C4-2B (cell line): Measurements from ENCODE around the gene CTSK.
"Not testable (repeated sequence)": the region's sequence is repeated elsewhere in the genome, so short reads cannot be mapped to it uniquely, and the experiment has no call there.

Experiments
- H3K27ac ChIP-seq: fragments of 450-650 bp; 2 replicates; pipeline ENCODE4 v1.5.1; 2017
- ZFX ChIP-seq: fragments of 450-650 bp; IDR thresholded peaks from 2 replicates; pipeline ENCODE4 v1.6.1; 2017
- TF ChIP-seq, protein P1 (sequence below): fragments of 450-650 bp; conservative IDR thresholded peaks from 2 replicates; pipeline ENCODE4 v1.5.1; 2017; ENCODE audit warnings: mild to moderate bottlenecking

CTSK gene

DNA sequence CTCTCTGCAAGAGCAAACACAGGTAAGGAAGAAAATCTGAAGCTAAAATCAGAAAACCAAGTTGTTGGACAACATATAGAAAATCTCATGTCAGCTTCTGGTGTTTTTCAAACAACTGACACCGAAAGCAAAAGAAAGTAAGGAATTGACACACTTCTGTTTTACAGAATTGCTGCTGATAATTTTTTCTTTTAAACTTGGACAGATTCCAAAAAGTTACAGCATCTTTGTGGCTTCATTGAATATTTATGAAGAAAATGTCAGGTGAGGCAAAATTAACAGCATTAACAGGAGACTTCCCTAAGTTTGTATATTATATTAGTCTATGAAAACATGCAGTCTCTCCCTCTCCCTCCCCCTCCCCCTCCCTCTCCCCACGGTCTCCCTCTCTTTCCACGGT, 27.6 kb downstream of the CTSK start:
- TF ChIP-seq, protein P1, sequence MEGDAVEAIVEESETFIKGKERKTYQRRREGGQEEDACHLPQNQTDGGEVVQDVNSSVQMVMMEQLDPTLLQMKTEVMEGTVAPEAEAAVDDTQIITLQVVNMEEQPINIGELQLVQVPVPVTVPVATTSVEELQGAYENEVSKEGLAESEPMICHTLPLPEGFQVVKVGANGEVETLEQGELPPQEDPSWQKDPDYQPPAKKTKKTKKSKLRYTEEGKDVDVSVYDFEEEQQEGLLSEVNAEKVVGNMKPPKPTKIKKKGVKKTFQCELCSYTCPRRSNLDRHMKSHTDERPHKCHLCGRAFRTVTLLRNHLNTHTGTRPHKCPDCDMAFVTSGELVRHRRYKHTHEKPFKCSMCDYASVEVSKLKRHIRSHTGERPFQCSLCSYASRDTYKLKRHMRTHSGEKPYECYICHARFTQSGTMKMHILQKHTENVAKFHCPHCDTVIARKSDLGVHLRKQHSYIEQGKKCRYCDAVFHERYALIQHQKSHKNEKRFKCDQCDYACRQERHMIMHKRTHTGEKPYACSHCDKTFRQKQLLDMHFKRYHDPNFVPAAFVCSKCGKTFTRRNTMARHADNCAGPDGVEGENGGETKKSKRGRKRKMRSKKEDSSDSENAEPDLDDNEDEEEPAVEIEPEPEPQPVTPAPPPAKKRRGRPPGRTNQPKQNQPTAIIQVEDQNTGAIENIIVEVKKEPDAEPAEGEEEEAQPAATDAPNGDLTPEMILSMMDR, result no peak
- no peak for TF ChIP-seq ZFX
- H3K27ac ChIP-seq, result no peak overlapping the region

DNA sequence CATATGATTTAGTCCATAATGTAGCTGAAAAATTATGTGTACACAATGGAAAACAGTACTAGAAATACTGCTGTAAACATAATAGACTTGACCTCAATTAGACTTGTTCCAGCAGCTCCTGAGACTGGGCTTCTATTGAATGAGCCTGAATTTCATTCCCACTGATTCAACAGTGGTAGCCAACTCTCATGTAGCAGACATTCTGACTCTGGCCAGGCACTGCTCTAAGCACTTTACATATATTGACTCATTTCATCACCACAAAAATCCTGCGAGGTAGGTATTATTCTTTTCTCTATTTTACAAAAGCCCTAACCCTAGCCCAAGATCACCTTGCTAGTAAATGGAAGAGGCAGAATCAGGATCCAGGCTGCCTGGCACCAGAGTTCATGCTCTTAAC, 29.7 kb downstream of the CTSK start:
- H3K27ac ChIP-seq, result no peak overlapping the region
- TF ChIP-seq ZFX, result no peak
- TF ChIP-seq, protein P1, result no peak

DNA sequence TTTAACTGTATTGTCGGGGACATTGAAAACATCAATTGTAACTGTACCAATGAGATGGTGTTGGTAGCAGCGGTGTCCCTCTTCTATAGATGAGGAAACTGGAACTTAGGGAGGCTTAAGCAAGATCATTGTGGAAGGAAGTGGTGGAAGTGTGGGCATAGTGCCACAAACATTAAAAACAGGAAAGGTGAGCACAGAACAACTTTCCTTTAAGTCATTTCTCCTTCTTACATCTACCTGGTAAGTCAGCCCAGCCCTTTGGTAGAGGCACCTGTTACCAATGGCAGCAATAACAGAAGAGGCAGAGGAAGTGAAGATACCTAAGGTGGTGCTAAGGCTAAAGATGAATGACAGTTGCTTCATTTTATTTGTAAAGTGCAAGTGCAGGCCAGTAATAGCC, 30.5 kb downstream of the CTSK start:
- TF ChIP-seq ZFX, result no peak
- no peak overlapping the region for H3K27ac ChIP-seq

DNA sequence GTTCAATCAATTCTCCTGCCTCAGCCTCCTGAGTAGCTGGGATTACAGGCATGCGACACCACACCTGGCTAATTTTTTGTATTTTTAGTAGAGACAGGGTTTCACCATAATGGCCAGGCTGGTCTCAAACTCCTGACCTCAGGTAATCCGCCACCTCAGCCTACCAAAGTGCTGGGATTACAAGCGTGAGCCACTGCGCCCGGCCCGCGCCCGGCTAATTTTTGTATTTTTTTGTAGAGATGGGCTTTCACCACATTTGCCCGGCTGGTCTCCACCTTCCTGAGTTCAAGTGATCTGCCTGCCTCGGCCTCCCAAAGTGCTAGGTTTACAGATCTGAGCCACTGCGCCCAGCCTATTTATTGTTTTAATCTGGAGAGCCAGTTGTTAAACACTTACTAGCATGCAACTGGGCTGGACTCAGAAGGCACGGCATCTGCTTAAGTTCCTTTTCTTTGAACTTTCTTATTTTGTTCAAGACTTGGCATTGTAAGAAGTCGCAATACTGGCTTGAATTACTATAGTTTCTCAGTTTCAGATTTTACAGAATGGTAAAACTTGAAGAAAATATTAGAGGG, 32.0 kb downstream of the CTSK start:
- H3K27ac ChIP-seq, result not testable (repeated sequence)

DNA sequence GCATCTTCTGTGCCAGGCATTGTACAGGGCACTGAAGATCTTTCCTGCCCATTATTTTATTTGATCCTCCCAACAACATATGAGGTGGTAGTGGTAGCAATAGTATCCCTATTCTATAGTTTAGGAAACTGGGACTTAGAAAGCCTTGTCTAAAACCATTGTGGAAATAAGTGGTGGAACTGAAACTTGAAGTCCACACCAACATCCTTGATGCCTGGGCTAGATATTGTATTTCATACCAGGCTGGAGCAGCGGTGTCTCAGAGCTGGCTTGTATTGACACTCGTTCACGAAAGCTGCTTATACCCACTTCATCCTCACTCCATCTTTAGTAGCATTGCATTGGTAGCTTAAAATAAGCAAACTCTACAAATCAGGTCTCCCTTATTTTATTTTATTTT, 32.8 kb downstream of the CTSK start:
- no peak overlapping the region for H3K27ac ChIP-seq
- TF ChIP-seq, protein P1, result no peak
- TF ChIP-seq ZFX, result no peak

DNA sequence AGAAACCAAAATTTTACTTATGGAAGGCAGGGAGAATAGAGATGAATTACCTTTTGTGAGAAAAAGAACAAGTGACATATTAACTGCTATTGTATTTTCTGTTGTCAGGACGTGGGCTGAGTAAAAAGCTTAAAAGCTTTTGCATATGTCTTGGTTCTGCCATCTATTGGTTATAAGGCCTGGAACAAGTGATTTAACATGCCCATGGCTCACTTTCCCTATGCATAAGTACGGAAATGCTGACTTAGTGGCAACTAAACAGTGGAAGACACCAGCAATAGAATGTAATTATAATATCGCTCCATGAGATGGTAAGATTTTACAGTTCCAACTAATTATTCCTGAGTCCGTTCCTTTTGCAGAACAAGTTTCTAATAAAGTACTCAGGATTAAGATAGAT, 35.7 kb downstream of the CTSK start:
- TF ChIP-seq, protein P1, result no peak
- no peak for TF ChIP-seq ZFX
- no peak overlapping the region for H3K27ac ChIP-seq

DNA sequence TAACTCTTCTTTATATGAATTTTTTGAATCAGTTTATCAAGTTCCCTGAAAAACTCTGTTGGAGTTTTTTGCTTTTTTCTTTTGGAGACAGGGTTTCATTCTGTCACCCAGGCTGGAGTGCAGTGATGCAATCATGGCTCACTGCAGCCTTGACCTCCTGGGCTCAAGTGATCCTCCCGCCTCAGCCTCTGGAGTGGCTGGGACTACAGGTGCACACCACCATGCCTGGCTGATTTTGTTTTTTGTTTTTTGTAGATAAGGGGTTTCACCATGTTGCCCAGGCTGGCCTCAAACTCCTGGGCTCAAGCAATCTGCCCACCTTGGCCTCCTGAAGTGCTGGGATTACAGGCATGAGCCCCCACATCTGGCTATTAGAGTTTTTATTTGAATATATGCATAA, 40.4 kb downstream of the CTSK start:
- not testable (repeated sequence) for H3K27ac ChIP-seq

DNA sequence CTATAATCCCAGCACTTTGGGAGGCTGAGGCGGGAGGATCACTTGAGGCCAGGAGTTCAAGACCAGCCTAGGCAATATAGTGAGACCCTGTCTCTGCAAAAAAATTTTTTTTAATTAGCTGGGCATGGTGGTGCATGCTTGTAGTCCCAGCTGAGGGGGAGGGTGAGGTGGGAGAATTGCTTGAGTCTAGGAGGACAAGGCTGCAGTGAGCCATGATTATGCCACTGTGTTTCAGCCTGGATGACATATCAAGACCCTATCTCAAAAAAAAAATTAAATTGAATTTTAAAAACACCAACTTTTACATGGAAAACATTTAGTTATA, 42.1 kb downstream of the CTSK start:
- not testable (repeated sequence) for H3K27ac ChIP-seq

DNA sequence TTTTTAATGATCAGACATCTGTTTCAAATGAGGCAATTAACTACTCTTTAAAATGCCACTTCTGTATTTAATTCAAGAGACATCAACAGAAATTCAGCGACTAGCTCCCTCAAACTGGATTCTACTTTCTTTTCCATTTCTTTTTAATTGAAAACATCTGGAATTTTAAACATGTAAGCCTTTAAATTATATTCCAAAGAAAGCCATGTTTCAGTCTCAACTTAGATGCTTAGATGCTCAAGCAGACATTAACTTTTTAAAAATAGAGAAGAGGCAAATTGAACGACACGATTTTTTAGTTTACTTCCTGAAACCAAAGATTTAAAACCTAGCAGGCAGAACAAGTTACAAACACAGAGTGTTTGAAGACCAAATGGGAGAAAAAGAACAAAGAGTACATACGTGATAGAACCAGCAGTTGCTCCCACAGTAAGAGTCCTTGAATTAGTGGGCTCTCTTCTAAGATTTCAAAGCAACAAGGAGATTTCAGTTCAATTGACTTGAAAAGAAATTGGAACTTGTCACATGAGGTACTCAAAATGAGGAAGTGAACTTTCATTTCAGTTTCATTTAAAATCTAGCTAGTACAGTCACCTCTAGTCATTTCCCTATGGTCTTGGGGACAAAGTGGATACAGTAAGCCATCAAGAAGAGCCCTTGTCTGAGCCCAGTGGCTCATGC, 42.6 kb downstream of the CTSK start, which contains the start of gene CTSS:
Gene CTSS (minus strand): TSS at position 483 of the 681 bp plus-strand sequence. CDS start 1,015 bp downstream, outside the sequence.
- H3K27ac ChIP-seq, result no peak within 1 kb of the TSS

More for the DNA sequence above, 42.6 kb downstream of the CTSK start, which contains the start of gene CTSS:
- TF ChIP-seq, protein P1, result no peak
- no peak for TF ChIP-seq ZFX
